ENCODE results near the gene LCORL. TPM values are rescaled to one million over a fixed set of nuclear protein-coding genes. Genes with fewer than 3 reads are reported as not detected.

The LCORL gene
- total RNA-seq, 1 experiment from 2014 or later: 18.0 TPM

- ChIA-PET POLR2A (no interaction called here), CTCF (no interaction called here), RAD21 (ENCODE audit: low non-redundant PET in 1 of 2, low total read pairs in 2 of 2, uncharacterized antibody in 2 of 2, unreplicated experiment in 2 of 2) (no interaction called here)
- Histone ChIP-seq H3K27ac (ENCODE audit: low read depth, low read length) (no peak overlapping the region), H3K27me3 (ENCODE audit: insufficient read depth, low read length) (no peaks in the 10 kb centered on the region), H4K20me1 (ENCODE audit: insufficient read depth) (no peaks in the 10 kb centered on the region), H3K4me2 (ENCODE audit: low read length) (no peak overlapping the region), H3K9me3 (ENCODE audit: control insufficient read depth in 1 of 2, insufficient read depth in 1 of 2, low read depth in 1 of 2, low read length in 2 of 2) (no peaks in the 10 kb centered on the region), H3K36me3 (ENCODE audit: control insufficient read depth in 1 of 2, insufficient read depth in 2 of 2, low read length in 2 of 2) (peaks cover 34 to 42% of the 10 kb centered on the region in 2 experiments), H3K9ac (ENCODE audit: low read length) (no peak overlapping the region), H2AFZ (ENCODE audit: low read depth, low read length, poor library complexity, severe bottlenecking) (no peak overlapping the region), H3K79me2 (ENCODE audit: insufficient read depth, low read length) (no peaks in the 10 kb centered on the region), H3K4me1 (ENCODE audit: control insufficient read depth in 1 of 2, insufficient read depth in 2 of 2, low read length in 2 of 2) (no peaks in the 10 kb centered on the region), H3K9me2 (ENCODE audit: insufficient read depth) (no peaks in the 10 kb centered on the region), H3K4me3 (replicated peaks in 1 of 2; ENCODE audit: low read depth in 1 of 2, low read length in 2 of 2) (no peak overlapping the region)
- no TSS peak for BruUV-seq (replicated peaks)
- ATAC-seq (no peak), DNase-seq (ENCODE audit: low read depth, low spot score) (no peak)
- intact Hi-C loops (cut with micrococcal nuclease): no loop called here
- TF ChIP-seq JUND (IDR thresholded peaks at IDR 0.05): no peak
- TF ChIP-seq SIN3A (IDR thresholded peaks at IDR 0.05; ENCODE audit: low read depth): no peak
- no peak for TF ChIP-seq TCF7L2 (IDR thresholded peaks at IDR 0.05; ENCODE audit: borderline replicate concordance, extremely low read depth, insufficient read depth, insufficient read length)
- no peak for TF ChIP-seq ATF3 (IDR thresholded peaks at IDR 0.05)
- TF ChIP-seq POLR2AphosphoS5 (IDR thresholded peaks at IDR 0.05; ENCODE audit: low read depth, low read length): no peak
- TF ChIP-seq REST (IDR thresholded peaks at IDR 0.05; ENCODE audit: low read depth): no peak
- no peak for TF ChIP-seq POLR2A (IDR thresholded peaks at IDR 0.05; ENCODE audit: borderline replicate concordance, extremely low read depth, insufficient read depth, insufficient read length)
- TF ChIP-seq FOSL1 (IDR thresholded peaks at IDR 0.05; ENCODE audit: low read depth): no peak
- TF ChIP-seq EGR1 (IDR thresholded peaks at IDR 0.05; ENCODE audit: low read depth): no peak
- no peak for TF ChIP-seq CBX3 (IDR thresholded peaks at IDR 0.05; ENCODE audit: low read depth)
- no peak for TF ChIP-seq ZBTB33 (IDR thresholded peaks at IDR 0.05; ENCODE audit: extremely low read depth, insufficient replicate concordance, low read length)
Observed at GRCh38 chr4:17846266-17846665, 175.3 kb downstream of the LCORL start.

All from HCT116 (cell line).